Spleen (tissue), 11 donors: Measurements from ENCODE around the gene TMEM273. TPM values are rescaled to one million over a fixed set of nuclear protein-coding genes. Genes with fewer than 3 reads are reported as not detected.

ENCODE experiments used
- DNase-seq: peaks from one replicate; pipeline ENCODE4 v3.0.0-alpha.2; 2020
- H3K27ac ChIP-seq, 8 donors: fragments of 200-600 bp; sonication (generic) in 7 of 8; 1 replicate in 4 of 8; 2 replicates in 4 of 8; pipeline versions ENCODE4 v1.5.0 to v1.8.0; 2016 to 2021; ENCODE audit warnings: inconsistent platforms in 4 of 8, mild to moderate bottlenecking in 4 of 8, moderate library complexity in 1 of 8
- H3K27me3 ChIP-seq, 7 donors: fragments of 200-600 bp; sonication (generic) in 6 of 7; replicated peaks in 1 of 7; 1 replicate in 4 of 7; 2 replicates in 3 of 7; pipeline versions ENCODE4 v1.5.0 to v1.8.0; 2016 to 2021; ENCODE audit warnings: inconsistent platforms in 3 of 7, mild to moderate bottlenecking in 1 of 7
- H3K36me3 ChIP-seq, 6 donors: fragments of 200-600 bp; sonication (generic) in 5 of 6; 1 replicate in 4 of 6; 2 replicates in 2 of 6; pipeline versions ENCODE4 v1.5.0 to v1.8.0; 2016 to 2021; ENCODE audit warnings: inconsistent platforms in 2 of 6
- H3K4me1 ChIP-seq, 6 donors: fragments of 200-600 bp; sonication (generic) in 5 of 6; 1 replicate in 3 of 6; 2 replicates in 3 of 6; pipeline versions ENCODE4 v1.5.0 to v1.8.0; 2016 to 2021; ENCODE audit warnings: inconsistent platforms in 3 of 6
- H3K4me3 ChIP-seq, 8 donors: fragments of 200-600 bp; sonication (generic) in 7 of 8; 1 replicate in 4 of 8; 2 replicates in 4 of 8; pipeline versions ENCODE4 v1.5.0 to v1.8.0; 2016 to 2021; ENCODE audit warnings: inconsistent platforms in 4 of 8, mild to moderate bottlenecking in 4 of 8, moderate library complexity in 2 of 8
- H3K9me3 ChIP-seq, 8 donors: fragments of 200-600 bp; sonication (generic) in 7 of 8; 1 replicate in 4 of 8; 2 replicates in 4 of 8; pipeline versions ENCODE4 v1.5.0 to v1.8.0; 2016 to 2021; ENCODE audit warnings: inconsistent platforms in 4 of 8
- CTCF ChIP-seq, 11 experiments: fragments of 200-600 bp in 7 of 11; fragments of 450-650 bp in 4 of 11; sonication (generic) in 4 of 11; IDR thresholded peaks in 8 of 11; conservative IDR thresholded peaks in 3 of 11; 1 replicate in 7 of 11; 2 replicates in 4 of 11; pipeline versions ENCODE4 v1.4.0 to v1.8.0; 2016 to 2021; ENCODE audit warnings: antibody characterized with exemption in 11 of 11, inconsistent platforms in 4 of 11, mild to moderate bottlenecking in 1 of 11
- POLR2A ChIP-seq, 3 donors: fragments of 450-650 bp; IDR thresholded peaks; one replicate each; pipeline ENCODE4 v1.5.1; 2017; ENCODE audit warnings: antibody characterized with exemption in 3 of 3, mild to moderate bottlenecking in 1 of 3
- POLR2AphosphoS5 ChIP-seq, 3 donors: sonication (generic); formaldehyde crosslinking; IDR thresholded peaks; one replicate each; pipeline ENCODE4 v1.5.1; 2017; ENCODE audit warnings: antibody characterized with exemption in 3 of 3
- WGBS, 5 donors: extraction: QIAGEN DNeasy Blood & Tissue Kit in 3 of 5; methylation state at CpG; one replicate each; pipeline versions ENCODE4 v1.1.5 to v1.1.7; 2013 to 2018; 5-methylcytosine and 5-hydroxymethylcytosine counted together
- intact Hi-C: fragments of 100-400 bp; cut with DNase I; formaldehyde crosslinking; loops from one replicate; pipeline ENCODE4 v1.15.0; 2023; ENCODE audit warnings: low total_unique reads
- polyA plus RNA-seq, 3 donors: library from polyadenylated mRNA; stranded (reverse); fragments of 200-250 nt; gene quantifications; one replicate each; pipeline ENCODE4 v1.2.1, GENCODE V29; 2013
- total RNA-seq, 7 donors: library from RNA; depleted of rRNA in 3 of 7; stranded (reverse); fragments of >200 nt in 3 of 7; fragmentation: NEBNext Ultra II Directional in 4 of 7; extraction: Animal tissue kit (Norgen Biotek cat#: 25700) in 4 of 7; gene quantifications; one replicate each; pipeline versions ENCODE4 v1.1.0 to v1.2.1, GENCODE V29; 2016 to 2021
- donor health status: healthy with polysubstance abuse.
- donor health status: DM: no; HTN: no; CAD: no; lungs with moderate emphysema.
- donor health status: DM: no; HTN: no; CAD: no.
- donor health status: Bipolar disorder and iron deficiency.
- donor health status: healthy.
- donor health status: DM: no; HTN: no; CAD: no.
- donor health status: DM: yes; HTN: yes; CAD: no.

Gene TMEM273
- total and polyA plus RNA-seq, 10 donors: 25.6 to 64.5 (median 33.4) TPM

- no peak overlapping the region for H3K27ac ChIP-seq
- intact Hi-C loops: no loop called here
- H3K36me3 ChIP-seq: no peaks in the 10 kb centered on the region
- no peak for TF ChIP-seq CTCF (IDR thresholded peaks at IDR 0.05 in 8 of 11, conservative IDR thresholded peaks at IDR 0.05 in 3 of 11)
- 64 to 89% (median 75%) methylated on average over 4 of the region's 4 CpGs for WGBS, 5 donors
- H3K9me3 ChIP-seq: no peaks in the 10 kb centered on the region
- peaks cover 0 to 10% (median 5%) of the 10 kb centered on the region in 6 donors for H3K4me1 ChIP-seq
- DNase-seq: no peak
- no peak overlapping the region for H3K4me3 ChIP-seq
- H3K27me3 ChIP-seq: peaks cover 0 to 36% (median 14%) of the 10 kb centered on the region in 7 donors
Observed at GRCh38 chr10:49117376-49118070, 70.7 kb downstream of the TMEM273 start.

GRCh38 chr10:49116509-49117375 lies 71.4 kb downstream of the TMEM273 start:
- no peak overlapping the region for H3K27ac ChIP-seq
- H3K36me3 ChIP-seq: no peaks in the 10 kb centered on the region
- H3K27me3 ChIP-seq: peaks cover 0 to 42% (median 14%) of the 10 kb centered on the region in 7 donors
- peaks cover 0 to 10% (median 5%) of the 10 kb centered on the region in 6 donors for H3K4me1 ChIP-seq
- intact Hi-C loops: no loop called here
- no peak overlapping the region for H3K4me3 ChIP-seq
- no peak for DNase-seq
- TF ChIP-seq POLR2AphosphoS5 (IDR thresholded peaks at IDR 0.05): no peak
- no peak for TF ChIP-seq CTCF (IDR thresholded peaks at IDR 0.05 in 8 of 11, conservative IDR thresholded peaks at IDR 0.05 in 3 of 11)
- no peak for TF ChIP-seq POLR2A (IDR thresholded peaks at IDR 0.05)
- 89 to 93% (median 89%) methylated on average over 5 of the region's 5 CpGs for WGBS, 5 donors
- H3K9me3 ChIP-seq: no peaks in the 10 kb centered on the region

- H3K9me3 ChIP-seq: no peaks in the 10 kb centered on the region
- no peaks in the 10 kb centered on the region for H3K36me3 ChIP-seq
- H3K4me3 ChIP-seq: peak overlapping the region in 1 of 8 donors; percentile 67
- peaks cover 0 to 48% (median 14%) of the 10 kb centered on the region in 7 donors for H3K27me3 ChIP-seq
- no peak for TF ChIP-seq POLR2A (IDR thresholded peaks at IDR 0.05)
- no peak for TF ChIP-seq POLR2AphosphoS5 (IDR thresholded peaks at IDR 0.05)
- no peak for TF ChIP-seq CTCF (IDR thresholded peaks at IDR 0.05 in 8 of 11, conservative IDR thresholded peaks at IDR 0.05 in 3 of 11)
- 73 to 80% (median 77%) methylated on average over 12 to 14 of the region's 14 CpGs for WGBS, 5 donors
- no peak for DNase-seq
- intact Hi-C loops: no loop called here
- H3K4me1 ChIP-seq: peaks cover 0 to 10% (median 5%) of the 10 kb centered on the region in 6 donors
- no peak overlapping the region for H3K27ac ChIP-seq
Observed at GRCh38 chr10:49115796-49116508, 72.2 kb downstream of the TMEM273 start.
